DOHH2 (cell line): ENCODE results near the gene PKD2.

Source experiments
- EZH2phosphoT487 ChIP-seq: fragments of 200-600 bp; sonication (generic); IDR thresholded peaks from 2 replicates; pipeline ENCODE4 v1.6.1; 2017; ENCODE audit warnings: borderline replicate concordance, mild to moderate bottlenecking, antibody characterized with exemption, low read length, moderate library complexity, mixed read lengths
- TF ChIP-seq, protein P1 (sequence below): fragments of 200-600 bp; sonication (generic); IDR thresholded peaks from one replicate; pipeline ENCODE4 v1.5.1; 2014; ENCODE audit warnings: antibody characterized with exemption, mild to moderate bottlenecking, low read depth, low read length; ENCODE audit not compliant: poor library complexity, severe bottlenecking

- TF ChIP-seq, protein P1, sequence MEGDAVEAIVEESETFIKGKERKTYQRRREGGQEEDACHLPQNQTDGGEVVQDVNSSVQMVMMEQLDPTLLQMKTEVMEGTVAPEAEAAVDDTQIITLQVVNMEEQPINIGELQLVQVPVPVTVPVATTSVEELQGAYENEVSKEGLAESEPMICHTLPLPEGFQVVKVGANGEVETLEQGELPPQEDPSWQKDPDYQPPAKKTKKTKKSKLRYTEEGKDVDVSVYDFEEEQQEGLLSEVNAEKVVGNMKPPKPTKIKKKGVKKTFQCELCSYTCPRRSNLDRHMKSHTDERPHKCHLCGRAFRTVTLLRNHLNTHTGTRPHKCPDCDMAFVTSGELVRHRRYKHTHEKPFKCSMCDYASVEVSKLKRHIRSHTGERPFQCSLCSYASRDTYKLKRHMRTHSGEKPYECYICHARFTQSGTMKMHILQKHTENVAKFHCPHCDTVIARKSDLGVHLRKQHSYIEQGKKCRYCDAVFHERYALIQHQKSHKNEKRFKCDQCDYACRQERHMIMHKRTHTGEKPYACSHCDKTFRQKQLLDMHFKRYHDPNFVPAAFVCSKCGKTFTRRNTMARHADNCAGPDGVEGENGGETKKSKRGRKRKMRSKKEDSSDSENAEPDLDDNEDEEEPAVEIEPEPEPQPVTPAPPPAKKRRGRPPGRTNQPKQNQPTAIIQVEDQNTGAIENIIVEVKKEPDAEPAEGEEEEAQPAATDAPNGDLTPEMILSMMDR = no peak
- TF ChIP-seq EZH2phosphoT487 = no peak
Observed at GRCh38 chr4:88106205-88106604, 98.8 kb downstream of the PKD2 start.
